NCI-H146 treated with DMSO at 0.1 percent for 48 hours (cell line): Measurements from ENCODE around the gene RRP1.
"Not testable (repeated sequence)": the region's sequence is repeated elsewhere in the genome, so short reads cannot be mapped to it uniquely, and the experiment has no call there.

Experiments
- DNase-seq: peaks from one replicate; lab custom pipeline; 2025; ENCODE audit not compliant: unreplicated experiment; lab: John Stamatoyannopoulos, UW

The RRP1 gene

DNA sequence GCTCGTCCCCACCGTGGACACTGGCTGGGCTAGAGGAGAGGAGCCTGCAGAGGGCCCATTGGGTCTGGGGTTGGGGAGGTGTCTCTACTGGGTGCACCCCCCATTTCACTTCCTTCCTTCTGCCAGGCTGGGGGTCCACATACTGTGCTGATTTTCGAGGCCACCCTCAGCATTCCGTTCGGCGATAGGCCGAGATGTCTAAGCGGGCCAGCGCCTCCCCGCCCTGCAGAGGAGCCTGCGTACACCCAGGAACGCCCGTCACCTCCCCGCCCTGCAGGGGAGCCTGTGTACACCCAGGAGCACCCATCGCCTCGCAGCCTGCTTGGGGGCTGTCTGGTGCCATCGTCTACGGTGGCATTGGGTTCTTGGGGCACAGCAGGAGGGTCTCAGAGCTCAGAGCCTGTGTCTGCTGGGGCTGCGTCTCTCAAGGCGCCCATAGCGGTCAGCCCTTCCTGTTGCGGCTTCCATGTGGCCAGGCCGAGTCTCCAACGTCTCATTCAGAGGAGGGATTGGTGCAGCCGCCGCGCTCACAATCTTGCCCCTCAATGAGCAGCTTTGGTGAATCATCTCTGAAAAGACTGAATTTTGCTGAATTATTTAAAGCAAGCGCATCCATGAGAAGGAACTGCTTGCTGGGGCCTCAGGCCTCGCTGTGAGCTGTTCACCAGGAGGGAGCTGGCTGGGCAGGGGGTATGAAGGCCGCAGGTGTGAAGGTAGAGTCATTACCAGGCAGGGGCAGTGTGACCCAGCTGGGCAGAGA is 44.9 kb downstream of the RRP1 start:
- no peak for DNase-seq

GRCh38 chr21:43835050-43835449 is 45.7 kb downstream of the RRP1 start:
- DNase-seq, result peak; percentile 61

DNA sequence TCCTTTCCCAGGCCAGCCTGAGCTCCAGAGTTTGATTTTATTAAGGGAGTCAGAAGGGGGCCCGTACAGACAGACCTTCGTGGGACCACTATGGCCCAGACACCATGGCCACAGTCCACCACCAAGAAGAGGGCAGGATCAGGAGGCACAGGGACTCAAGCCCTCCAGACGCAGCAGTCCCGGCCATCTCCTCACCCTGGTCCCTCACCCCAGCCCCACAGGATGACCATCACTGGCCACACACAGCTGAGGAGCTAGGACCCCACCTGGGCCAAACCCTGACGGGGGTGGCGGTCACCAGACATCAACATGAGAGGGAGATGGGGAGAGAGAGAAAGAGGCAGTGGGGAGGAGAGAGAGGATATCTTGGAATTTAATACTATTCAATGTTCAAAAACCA is 46.5 kb downstream of the RRP1 start:
- no peak for DNase-seq

DNA sequence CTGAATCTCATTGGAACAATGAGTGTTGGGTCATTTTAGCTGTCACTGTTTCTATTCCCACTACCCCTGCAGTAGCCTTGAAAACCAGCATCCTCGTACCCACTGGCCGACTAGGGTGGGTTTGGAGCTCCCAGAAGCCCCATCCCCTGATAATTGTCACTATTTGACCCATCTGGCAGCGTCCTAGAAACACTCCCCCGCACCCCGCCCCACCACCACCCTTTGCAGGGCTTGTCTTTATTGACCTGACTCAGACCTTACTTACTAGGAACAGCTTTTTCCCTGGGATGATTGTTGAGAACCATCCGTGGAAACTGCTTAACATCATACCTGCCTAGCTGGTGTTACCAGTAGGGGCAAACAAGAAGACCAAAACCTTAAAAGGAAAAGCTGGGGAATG is 47.2 kb downstream of the RRP1 start:
- no peak for DNase-seq

GRCh38 chr21:43840259-43840658 is 50.9 kb downstream of the RRP1 start:
- DNase-seq, result no peak

DNA sequence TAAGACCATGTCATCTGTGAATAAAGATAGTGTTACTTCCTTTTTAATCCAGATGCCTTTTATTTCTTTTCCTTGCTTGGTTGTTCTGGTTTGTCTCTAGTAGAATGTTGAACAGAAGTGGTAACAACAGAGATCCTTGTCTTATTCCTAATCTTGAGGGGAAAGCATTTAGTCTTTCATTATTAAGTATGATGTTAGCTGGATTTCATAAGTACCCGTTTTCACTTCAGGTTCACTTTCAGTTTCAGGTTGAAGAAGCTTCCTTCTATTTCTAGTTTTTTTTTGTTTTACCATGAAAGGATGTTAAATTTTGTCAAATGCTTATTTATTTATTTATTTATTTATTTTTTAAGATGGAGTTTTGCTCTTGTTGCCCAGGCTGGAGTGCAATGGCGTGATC is 53.4 kb downstream of the RRP1 start:
- no peak for DNase-seq

DNA sequence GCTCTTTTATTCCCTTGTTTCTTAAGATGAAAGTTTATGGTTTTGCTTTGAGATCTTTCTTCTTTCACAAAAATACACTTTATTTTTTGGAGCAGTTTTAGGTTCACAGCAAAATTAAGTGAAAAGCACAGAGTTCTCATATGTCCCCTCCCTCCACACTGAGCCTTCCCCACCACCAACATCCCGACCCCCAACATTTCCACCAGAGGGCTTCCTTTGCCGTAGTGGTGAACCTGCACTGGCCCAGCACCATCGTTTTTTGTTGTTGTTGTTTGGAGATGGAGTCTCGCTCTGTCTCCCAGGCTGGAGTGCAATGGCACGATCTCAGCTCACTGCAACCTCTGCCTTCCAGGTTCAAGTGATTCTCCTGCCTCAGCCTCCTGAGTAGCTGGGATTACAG is 55.5 kb downstream of the RRP1 start:
- DNase-seq, result not testable (repeated sequence)

- no peak for DNase-seq
Observed at GRCh38 chr21:43845386-43845785, 56.0 kb downstream of the RRP1 start.

- no peak for DNase-seq
Observed at GRCh38 chr21:43846430-43846829, 57.1 kb downstream of the RRP1 start.

GRCh38 chr21:43847301-43847700 is 57.9 kb downstream of the RRP1 start:
- no peak for DNase-seq

- DNase-seq, result no peak
Observed at GRCh38 chr21:43848771-43849170, 59.4 kb downstream of the RRP1 start.

DNA sequence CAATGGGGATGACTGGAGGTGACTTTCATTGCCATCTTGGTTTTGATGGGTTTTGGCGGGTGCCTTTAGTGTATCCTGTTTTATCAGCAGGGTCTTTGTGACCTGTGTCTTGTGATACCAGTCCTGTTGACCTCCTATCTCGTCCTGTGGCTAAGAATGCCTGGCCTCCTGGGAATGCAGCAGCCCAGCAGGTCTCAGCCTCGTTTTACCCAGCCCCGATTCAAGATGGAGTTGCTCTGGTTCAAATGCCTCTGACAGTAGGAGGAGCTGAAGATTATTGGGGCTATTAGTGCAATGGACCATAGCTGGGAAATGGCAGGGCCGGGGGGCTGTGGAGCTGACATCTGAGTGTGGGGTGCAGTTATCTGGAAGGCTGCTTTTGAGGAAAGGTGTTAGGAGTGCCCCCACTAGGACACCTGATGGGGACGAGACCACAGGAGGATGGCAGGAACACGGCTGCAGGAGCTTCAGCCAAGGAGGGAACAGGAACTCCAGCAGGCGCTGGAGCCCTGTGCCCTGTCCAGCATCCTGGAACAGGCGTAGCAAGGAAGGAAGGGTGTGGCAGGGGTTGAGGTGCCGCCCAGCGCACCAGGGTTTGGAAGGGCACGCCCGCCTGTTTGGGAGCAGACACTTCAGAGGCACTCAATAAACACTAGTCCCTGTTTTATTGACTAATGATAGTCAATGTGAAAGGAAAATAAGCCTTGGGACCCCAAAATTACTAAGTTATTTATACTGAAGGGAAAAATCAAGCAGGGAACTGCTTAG is 60.3 kb downstream of the RRP1 start:
- DNase-seq, result no peak

- DNase-seq, result no peak
Observed at GRCh38 chr21:43850728-43851295, 61.4 kb downstream of the RRP1 start.

DNA sequence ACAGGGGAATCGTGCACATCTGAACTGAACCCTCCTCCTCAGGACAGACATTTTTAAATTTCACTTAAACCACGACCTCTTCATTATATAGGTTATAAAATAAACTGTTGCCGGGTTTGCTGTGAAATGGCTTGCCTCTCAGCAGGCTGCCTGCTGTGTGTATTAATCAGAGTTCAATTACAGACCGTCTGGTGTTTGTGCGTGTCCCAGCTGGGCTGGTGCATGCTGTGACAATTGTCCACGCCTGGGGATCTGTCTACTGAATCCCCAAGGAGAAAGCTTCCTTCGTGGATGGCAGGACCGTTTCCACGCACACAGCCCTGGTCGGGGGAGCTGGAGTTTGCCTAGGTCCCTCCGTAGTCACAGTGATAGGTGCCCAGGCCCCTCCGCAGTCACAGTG is 62.2 kb downstream of the RRP1 start:
- DNase-seq, result peak; percentile 5

DNA sequence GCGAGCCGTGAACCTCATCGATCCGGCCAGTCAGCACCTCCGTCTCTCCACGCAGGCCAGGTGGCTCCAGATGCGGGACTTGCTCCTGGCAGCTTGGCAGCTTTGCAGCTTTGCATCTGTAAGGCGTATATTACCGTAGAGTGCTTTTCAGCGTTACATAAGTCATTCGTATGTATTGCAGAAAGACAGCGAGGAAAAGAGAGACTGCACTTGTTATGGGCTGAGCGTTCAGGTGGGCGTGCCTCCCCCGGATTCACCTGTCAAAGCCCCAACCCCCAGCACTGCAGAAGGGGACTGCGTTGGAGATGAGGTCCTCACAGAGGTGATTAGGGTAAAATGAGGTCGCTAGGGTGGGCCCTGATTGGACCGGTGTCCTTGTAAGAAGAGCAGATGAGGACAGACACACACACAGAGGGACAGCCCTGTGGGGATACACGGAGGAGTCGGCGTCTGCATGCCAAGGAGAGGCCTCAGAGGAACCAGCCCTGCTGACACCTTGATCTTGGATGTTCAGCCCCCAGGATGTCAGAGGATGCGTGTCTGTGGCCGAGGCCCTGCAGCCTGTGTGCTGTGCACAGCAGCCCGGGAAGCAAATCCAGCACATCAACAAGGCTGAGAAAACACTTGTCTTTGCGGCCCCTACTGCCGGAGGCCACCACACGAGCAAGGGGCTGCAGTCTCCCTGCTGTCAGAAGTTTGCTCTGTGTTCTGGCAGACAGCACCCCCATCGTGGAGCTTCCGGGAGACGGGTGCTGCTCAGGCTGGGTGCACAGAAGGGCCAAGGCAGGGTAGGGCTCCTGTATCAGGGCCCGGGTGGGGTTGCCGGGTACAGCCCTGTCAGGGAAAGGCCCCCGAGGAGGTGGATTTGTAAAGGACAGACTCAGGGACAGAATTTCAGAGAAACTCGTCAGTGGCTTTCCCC is 64.7 kb downstream of the RRP1 start:
- no peak for DNase-seq
